HG02588 (cell line): ENCODE measurements around the gene C2CD5.
A peak's percentile ranks its signal among the peaks of the same experiment; 100 is the strongest.
"Not testable (repeated sequence)": the region's sequence is repeated elsewhere in the genome, so short reads cannot be mapped to it uniquely, and the experiment has no call there.

Source experiments
- ATAC-seq: cut with Tn5 transposase; IDR thresholded peaks from one replicate; pipeline ENCODE4 v1.9.1; 2021; ENCODE audit warnings: mild to moderate bottlenecking, moderate library complexity; ENCODE audit not compliant: unreplicated experiment

C2CD5 gene

DNA sequence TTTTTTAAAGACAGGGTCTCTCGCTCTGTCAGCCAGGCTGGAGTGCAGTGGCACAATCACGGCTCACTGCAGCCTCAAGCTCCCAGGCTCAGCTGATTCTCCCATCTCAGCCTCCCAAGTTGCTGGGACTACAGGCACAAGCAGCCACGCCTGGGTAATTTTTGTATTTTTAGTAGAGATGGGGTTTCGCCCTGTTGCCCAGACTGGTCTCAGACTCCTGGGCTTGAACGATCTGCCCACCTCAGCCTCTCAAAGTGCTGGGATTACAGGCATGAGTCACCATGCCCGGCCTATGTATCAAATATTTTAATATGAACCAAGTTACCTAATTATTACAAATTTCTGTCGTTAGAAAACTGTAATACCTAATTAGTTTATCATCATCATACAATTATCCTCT, 63.5 kb downstream of the C2CD5 start:
- not testable (repeated sequence) for ATAC-seq

GRCh38 chr12:22480016-22480415, 64.3 kb downstream of the C2CD5 start:
- ATAC-seq: no peak

GRCh38 chr12:22477894-22478287, 66.5 kb downstream of the C2CD5 start:
- no peak for ATAC-seq

DNA sequence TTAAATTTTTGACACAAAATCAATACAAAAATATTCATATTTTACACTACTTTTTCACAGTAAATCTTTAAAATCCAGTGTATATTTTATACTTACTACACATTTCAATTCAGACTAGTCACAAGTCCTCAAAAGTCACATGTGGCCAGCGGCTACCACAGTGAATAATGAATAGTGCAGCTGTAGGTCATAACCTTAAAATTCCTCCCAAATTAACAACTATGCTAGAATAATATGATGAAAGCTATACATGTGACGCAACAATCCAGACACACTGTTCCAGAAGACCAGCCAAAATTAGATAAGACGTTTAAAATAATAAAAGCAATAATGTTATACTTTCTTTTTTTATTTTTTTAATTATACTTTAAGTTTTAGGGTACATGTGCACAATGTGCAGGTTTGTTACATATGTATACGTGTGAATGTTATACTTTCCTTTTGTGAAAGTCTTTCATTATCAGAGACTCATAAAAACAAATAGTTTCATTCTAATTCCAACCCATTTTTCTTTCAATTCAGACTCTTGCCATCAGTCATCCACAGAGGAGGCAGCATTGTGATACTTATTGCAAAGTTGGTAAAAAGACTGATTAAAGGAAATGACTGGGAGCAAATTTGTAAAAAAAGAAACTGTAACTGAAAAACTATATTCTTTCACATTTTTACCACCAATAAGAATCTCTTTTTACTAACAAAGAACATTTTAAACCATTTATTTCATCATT, 67.0 kb downstream of the C2CD5 start:
- no peak for ATAC-seq

DNA sequence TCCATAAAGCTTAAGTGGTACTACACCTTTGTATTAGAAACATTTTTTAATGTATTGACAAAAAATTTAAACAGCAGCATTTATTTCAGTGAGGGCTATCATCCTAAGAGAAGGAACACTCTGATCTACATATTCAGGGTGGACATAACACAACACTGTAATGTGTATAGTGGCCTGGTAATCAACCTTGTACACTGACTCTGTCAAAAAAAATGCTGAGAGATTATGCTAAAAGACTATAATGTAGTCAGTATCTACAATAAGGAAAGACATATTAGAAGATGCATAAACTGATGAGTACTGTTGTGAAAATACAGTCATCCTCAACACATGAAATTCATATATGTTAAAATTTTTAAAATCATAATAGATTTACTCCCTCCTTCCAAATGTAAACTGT, 68.2 kb downstream of the C2CD5 start:
- no peak for ATAC-seq

DNA sequence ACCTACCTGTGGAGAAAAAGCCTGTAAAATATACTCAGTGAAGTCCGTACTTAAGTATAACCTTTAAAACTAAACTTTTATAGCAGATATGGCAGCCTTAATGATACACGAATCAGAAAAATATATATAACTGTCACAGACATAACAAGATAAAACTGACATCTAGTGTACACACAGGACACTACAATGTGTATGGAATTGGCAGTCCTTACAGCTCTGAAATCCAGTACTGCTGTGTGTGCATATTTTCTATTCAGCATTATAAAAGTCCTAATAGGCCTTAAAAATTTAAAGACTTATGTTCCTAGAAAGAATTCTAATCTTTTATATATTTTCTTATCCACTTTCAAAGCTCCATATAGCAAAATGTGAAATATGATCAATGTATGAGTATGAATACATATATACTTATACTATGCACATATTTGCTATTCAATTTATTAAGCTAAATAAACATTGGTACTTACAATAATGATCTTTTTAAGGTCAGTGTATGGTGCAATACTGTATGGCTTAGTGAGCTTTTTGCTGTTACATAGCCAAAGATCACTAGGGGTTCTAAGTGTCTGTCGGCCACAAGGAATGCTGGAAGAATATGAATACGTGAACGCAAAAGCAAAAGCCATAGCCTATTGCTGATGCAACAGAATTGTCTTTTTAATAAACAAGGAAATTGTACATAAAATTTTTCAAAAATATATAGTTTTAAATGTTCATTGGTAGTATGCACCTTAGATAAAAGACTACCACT, 69.2 kb downstream of the C2CD5 start:
- no peak for ATAC-seq

GRCh38 chr12:22473212-22473611, 71.1 kb downstream of the C2CD5 start:
- ATAC-seq: peak; percentile 77

GRCh38 chr12:22467190-22467589, 77.2 kb downstream of the C2CD5 start:
- no peak for ATAC-seq

DNA sequence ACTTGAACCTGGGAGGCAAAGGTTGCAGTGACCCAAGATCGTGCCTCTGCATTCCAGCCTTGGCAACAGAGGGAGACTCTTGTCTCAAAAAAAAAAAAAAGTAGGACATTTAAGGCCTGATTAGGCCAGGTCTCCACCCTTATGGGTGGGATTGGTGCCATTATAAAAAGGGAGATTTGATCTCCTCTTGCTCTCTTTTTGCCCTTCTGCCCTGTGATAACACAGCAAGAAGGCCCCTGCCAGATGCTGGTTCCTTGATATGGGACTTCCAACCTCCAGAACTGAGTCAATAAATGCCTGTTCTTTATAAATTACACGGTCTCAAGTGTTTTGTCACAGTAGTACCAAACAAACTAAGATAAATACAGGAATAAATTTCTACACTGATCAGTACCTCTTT, 81.0 kb downstream of the C2CD5 start:
- ATAC-seq: no peak

DNA sequence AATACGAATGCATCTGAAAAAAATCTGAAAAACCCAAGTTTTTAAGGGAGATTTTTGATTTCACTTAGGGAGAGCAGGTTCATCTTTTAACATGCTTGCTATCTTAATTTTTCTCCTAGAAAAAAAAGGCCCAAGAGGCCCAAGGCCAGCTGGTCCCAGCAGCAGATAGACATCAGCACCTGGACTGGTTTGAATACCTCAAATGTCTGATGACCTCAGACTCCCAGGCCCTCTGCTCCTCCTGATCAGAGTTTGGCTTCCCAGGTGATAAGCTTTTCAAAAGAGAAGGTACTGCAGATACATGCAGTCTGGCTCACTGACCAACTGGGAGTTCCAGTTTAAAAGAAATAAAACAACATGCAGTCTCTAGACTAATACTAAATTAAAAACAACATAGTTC, 82.6 kb downstream of the C2CD5 start:
- no peak for ATAC-seq

DNA sequence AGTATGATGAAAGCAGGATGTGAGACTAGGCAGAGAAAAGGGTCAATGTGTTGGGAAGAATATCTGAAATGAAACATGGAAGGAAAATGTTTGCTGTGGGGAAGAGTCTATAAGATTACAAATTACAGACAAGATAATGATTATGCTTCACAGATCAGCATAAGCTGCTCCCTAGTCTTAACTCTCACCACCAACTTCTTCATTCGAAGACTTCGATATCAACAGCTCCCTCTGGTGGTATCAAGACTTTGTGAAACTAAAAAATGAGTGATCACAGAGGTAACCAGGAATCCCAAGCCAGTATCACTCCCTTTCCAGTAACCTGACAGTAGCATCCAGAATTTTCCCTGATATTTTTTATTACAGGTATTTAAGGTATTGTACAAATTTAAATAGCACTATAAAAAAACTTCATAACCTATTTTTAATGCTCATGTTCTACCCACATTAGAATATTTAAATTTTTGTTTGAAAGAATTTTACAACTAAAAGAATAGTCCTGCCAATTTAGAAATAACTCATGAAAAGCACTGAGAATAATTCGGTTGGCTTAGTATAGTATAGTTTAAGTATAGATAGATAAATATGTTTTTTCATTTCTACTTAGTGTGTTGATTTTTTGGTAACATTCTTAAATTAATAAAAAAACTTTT, 84.4 kb downstream of the C2CD5 start:
- no peak for ATAC-seq

DNA sequence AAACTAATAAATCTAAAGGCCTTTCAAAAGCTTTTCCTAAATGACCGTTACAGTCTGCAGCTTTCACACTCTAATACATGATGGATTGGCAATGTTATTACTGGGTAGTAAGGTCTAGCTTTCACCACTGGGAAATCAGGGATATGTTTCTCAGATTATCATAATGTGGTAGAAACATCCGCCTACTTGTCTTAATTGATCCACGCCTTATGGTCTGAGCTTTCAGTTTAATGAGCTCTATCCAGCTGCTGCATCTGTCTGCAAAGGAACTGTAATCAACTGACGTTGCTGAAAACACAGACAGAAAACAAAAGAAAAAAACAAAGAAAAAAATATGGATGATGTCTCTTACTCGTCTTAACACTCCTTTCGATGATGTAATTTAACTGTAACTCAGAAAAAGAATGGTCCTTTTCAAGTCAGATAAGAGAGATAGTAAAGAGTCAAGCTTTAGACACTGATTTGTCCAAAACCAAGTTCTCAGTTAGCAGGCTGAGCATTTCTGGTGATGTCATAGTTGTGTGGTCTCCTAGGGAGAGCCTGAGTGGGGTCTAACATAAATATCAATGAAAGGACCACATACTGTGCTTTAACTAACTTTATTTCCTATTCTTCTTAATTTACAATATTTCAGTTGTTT, 85.9 kb downstream of the C2CD5 start:
- no peak for ATAC-seq

GRCh38 chr12:22457085-22457484, 87.3 kb downstream of the C2CD5 start:
- ATAC-seq: no peak

GRCh38 chr12:22453511-22453910, 90.8 kb downstream of the C2CD5 start:
- no peak for ATAC-seq

DNA sequence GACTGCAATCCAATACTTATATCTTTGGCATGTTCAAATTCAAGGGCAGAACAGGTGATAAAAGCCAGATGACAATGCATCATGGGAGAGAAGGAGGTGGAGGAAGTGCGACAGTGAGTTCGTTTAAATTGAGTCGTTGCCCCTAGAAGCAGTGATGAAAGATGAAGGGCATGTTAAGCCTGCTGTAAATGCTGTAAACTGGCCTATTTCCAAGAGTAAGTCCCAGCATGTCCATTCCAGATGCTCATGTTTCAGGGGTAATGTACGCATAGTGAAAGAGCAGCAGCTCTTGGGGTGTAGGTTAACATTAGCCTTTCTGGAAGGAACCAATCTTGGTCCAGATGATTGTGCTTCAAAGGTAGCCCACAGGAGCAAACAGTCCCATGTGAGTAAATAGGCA, 97.1 kb downstream of the C2CD5 start:
- ATAC-seq: no peak

- not testable (repeated sequence) for ATAC-seq
Measured at GRCh38 chr12:22444317-22444665, 100.1 kb downstream of the C2CD5 start.

GRCh38 chr12:22443379-22444316, 100.7 kb downstream of the C2CD5 start:
- peak; percentile 100 for ATAC-seq

DNA sequence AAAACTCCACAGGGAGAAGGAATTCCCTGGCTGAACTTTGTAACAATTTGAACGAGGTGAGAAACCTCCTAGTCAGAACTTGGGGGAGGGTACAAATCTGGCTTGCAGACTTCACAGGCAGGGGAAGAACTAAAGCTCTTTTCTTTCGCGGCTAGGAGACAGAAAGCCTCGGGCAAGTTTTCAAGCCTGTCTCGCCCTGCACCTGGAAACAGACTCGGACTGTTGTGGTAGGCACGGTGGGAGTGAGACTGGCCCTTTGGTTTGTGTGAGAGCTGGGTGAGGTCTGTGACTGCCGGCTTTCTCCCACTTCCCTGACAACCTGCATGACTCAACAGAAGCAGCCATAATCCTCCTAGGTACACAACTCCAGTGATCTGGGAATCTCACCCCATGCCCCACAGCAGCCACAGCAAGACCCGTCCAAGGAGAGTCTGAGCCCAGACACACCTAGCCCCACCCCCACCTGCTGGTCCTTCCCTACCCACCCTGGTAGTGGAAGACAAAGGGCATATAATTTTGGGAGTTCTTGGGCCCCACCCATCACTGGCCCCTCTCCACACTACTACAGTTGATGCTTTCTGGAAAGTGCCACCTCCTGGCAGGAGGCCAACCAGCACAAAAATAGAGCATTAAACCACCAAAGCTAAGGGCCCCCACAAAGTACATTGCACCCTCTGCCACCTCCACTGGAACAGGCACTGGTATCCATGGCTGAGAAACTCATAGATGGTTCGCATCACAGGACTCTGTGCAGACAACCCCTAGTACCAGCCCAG, 107.1 kb downstream of the C2CD5 start:
- no peak for ATAC-seq

DNA sequence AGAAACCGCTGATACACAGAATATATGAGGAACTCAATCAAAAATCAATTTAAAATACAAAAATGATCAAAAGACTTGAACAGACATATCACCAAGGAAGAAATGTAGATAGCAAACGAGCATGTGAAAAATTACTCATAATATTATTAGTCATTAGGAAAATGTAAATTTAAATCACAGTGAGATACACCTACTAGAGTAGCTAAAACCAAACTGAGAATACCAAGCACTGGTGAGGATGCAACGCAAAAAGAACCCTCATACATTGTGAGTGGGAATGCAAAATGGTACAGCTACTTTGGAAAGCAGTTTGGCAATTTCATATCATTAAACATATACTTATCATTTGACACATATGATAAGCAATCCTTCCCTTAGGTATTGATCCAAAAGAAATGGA, 108.8 kb downstream of the C2CD5 start:
- no peak for ATAC-seq
